HG02588 (cell line): ENCODE data around the gene TNP2.

Experiments
- ATAC-seq: cut with Tn5 transposase; IDR thresholded peaks from one replicate; pipeline ENCODE4 v1.9.1; 2021; ENCODE audit warnings: mild to moderate bottlenecking, moderate library complexity; ENCODE audit not compliant: unreplicated experiment

Gene TNP2

DNA sequence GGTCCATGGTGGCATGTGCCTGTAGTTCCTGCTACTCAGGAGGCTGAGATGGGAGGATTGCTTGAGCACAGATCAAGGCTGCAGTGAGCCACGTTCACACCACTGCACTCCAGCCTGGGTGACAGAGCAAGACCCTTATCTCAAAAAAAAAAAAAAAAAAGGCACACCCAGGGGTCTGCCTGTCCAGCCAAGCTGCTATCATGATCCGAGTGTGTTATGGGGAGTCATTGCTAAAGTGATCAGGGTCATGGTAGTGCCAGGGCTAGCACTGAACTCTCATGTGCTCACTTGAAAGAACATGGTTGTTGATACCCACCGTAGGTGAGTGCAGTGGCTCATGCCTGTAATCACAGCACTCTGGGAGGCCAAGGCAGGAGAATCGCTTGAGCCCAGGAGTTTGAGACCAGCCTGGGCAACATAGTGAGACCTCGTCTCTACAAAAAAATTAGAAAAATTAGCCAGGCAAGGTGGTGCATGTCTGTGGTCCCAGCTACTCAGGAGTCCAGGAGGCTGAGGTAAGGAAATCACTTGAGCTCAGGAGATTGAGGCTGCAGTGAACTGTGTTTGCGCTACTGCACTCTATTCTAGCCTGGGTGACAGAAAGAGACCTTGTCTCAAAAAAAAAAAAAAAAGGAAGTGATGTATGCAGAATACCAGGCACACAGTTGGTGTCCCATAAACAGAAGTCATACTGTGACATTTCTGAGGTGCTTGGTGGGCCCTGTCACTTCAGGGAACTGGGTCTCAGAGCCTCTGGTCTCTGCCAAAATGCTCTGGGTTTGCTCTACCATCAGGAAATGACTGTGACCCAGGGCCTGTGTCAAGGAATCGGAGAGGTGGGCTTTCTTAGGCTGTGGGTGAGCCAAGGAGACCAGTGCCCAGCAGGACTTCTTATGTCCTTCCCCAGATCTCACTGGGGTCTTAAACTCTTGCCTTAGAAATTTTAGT is 9.8 kb upstream of the TNP2 start:
- no peak for ATAC-seq

GRCh38 chr16:11277607-11278337 is 8.6 kb upstream of the TNP2 start:
- ATAC-seq: no peak

DNA sequence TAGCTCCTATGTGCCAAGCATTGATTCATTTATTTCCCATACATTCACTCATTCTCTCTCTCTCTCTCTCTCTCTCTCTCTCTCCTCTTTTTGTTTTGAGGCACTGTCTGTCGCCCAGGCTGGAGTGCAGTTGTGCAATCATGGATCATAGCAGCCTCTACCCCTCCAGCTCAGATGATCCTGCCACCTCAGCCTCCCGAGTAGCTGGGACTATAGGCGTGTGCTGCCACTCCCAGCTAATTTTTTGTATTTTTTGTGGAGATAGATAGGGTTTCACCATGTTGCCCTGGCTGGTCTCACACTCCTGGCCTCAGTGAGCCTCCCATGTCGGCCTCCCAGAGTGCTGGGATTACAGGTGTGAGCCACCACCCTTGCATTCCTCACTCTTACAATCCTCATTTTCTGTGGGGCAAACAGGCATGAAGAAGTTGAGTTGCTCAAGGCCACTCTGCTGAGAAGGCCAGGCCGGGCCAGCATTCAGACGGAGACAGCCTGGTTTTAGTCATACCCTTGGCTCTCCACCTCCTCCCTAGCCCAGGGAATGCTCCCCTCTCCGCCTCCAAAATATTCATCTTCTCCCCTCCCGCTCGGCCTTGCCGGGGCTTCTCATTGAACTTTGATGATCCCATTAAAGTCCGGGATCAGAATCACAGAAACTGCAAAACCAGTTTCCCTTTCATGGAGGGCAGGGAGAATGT is 7.9 kb upstream of the TNP2 start:
- ATAC-seq: no peak

DNA sequence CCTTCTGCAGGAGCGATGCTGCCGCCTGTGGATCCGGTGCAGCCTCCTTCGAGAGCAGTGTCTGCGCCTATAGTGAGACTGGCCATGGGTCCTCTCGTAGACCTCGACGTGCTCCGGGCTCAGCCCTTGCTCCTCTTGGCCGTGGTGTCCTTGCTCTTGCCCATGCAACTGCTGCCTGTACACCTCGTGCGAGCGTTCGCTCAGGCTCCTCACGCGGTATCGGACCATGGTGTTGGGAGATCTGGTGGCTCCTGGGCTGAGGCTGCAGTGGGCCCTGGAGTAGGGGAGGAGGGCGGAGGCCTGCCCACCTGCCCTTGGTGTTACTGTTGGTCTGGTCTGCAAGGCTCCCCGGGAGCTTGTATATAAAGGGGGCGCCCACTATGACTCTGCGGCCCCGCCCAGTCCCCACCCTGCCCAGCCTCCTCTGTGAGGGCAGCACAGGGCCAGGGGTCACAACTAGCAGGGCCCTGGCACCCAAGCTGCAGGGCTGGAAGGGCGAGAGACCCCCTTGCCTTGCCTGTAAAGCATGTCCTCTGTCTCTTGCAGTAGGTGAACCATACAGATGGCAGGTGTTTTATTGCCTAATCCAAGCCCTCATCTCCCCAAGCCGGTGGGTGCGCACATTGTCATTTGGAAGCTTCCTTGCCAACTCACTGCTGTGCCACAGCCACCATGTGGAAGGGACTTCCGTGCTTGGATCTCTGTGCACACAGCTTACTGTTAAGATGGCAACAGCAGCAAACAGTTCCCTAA is 7.2 kb upstream of the TNP2 start, which contains the start of gene PRM2:
Gene PRM2, minus strand, starts transcription at position 338 of the 753 bp plus-strand sequence. Its CDS starts 110 bp downstream, at position 228.
- no peak for ATAC-seq

DNA sequence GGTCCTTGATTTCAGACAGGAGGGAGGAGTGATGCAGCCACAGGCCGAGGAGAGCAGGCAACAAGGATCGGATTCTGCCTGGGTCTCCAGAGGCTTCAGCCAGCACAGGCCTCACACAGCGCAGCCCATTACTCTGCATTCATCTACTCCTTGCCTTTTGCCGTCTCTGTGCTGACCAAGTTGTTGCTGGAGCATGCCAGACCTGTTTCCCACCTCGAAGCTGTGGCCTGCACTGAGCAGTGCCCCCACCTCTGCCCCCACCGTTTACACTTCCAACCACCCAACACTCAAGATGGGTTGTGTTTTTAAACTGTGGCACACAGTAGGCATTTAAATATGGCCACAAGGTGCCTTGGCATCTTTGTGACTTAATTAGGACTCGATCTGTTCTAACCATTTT is 5.8 kb upstream of the TNP2 start:
- ATAC-seq: no peak

DNA sequence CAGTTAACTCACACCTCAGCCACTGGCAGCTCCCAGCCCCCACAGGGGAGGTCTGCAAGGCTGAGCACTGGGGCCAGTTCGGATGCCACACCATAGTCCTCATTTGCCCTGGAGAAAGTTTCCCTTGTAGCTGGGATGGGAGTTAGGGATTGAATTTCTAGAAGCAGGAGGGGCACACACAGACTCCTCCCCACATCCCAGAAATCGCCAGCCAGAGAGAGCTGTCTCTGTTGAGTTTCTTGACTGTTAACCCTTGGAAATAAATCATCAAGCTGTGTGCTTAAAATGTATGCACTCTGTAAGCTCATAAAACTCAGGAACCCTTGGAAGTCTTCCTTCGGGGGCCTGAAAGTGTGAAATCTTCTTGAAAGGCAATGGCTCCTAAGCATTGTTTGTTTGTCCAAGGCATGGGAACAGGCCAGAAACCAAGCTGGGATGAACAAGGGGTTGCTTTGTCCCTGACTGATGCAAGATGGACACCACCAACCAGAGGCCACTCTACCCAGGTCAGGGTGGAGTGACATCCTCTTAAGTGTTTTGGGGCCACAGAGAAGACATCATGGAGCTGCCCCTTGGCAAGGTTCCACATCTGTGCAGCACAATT is 4.7 kb upstream of the TNP2 start:
- ATAC-seq: no peak

GRCh38 chr16:11272921-11273720 is 4.0 kb upstream of the TNP2 start, which contains the start of gene PRM3:
TSS of gene PRM3 (minus strand) at chr16:11273629. CDS start at chr16:11273595, 34 bp downstream.
- no peak for ATAC-seq

DNA sequence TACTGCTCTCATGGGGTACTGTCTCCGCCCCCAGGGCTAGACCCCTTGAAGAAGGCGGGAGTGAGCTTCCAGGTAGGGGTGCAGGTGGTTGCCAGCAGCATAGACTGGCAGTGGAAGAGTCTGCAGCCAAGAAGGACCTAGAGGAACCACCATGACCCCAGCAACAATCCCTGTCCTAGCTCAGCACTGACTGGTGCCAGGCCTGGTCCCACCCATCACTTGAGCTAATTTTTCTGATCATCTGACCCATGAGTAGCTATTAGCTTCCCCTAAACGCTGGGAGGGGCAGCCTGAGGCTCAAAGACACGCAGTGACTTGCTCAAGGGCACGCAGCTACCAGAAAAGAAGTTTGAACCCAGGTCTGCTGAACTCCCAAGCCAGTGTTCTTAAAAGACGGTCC is 3.4 kb upstream of the TNP2 start:
- ATAC-seq: no peak

- no peak for ATAC-seq
These were observed 2.5 kb upstream of the TNP2 start for GRCh38 chr16:11271610-11272009.

DNA sequence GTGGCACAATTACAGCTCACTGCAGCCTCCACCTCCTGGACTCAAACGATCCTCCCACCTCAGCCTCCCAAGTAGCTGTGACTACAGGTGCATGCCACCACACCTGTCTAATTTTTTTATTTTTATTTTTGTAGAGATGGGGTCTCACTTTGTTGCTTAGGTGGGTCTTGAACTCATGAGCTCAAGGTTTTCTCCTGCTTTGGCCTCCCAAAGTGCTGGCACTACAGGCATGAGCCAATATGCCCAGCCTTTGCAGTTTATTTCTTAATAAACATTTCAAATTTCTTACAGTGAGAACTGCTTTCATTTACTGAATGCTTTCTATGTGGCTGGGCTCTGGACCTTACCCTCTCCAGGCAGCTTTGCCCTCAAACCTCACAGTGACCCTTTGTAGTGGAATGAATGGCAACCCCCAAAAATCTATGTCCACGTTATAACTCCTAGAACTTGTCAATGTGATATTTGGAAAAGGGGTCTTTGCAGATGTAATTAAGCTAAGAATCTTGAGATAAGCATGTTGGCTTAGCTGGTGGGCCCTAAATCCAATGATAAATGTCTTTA is 1.6 kb upstream of the TNP2 start:
- ATAC-seq: no peak

GRCh38 chr16:11265124-11265523 is 4.0 kb downstream of the TNP2 start:
- no peak for ATAC-seq

DNA sequence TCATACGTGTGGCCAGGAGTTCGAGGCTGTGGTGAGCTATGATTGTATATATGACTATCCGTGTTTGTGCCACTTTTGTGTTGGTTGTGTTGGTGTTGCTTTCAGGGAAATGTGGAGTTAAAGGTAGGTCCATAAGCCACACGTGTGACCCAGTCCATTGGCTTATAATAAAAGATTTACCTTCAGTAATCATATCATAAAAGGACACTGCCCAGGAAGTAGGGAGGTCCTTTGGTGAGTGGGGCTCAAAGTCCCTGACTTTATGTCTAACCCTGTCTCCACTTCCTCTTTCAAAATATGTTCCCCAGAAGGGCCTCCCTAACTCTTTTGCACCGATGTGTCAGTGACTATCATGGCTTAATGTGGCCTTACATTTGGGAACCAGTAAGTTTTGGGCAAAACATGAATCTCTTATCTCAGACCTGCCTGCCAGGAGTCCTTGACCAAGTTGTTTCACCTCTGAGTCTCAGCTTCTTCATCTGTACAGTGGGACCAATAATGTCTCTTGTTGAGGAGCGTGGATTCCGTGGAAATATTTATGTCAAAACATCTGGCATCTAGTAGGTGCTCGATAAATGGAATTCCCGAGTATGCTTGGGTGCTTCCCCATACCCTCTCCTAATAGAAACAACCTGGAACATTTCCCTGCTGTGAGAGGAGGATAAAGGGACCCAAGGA is 4.8 kb downstream of the TNP2 start:
- ATAC-seq: no peak

DNA sequence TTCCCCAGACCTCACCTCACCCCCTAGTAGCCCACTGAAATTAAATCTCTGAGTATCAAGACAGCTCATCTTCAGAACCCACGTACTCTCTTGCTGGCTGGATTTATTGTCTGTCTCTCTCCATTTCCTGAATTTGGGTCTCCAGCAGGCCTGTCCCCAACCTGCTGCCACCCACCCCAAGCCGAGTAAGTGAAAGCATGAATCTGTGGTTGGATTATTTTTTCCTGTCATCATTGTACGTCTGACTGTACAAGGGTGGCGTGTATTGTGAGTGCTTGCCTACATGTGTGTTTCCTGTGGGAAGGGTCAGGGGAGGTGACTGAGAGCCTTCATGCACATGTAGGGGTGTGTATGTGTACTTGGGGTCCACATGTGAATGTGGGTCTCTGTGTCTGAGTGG is 5.4 kb downstream of the TNP2 start:
- no peak for ATAC-seq

DNA sequence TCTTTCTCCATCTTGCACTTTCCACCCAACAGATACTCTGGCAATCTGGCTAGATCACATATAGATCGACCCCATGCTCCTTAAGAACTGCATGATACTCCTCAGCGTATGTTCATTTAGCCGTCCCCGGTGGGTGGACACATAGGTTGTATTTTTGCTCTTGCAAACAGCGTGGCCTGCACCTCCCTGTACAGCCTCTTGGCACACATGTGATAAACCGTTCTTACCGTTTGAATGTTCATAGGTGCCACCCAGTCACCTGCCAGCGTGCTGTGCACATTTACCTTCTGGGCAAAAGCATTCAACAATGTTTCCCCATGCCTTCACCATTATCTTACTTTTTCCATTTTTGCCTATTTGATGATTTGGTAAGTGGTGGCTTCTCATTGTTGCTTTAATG is 6.2 kb downstream of the TNP2 start:
- ATAC-seq: no peak

DNA sequence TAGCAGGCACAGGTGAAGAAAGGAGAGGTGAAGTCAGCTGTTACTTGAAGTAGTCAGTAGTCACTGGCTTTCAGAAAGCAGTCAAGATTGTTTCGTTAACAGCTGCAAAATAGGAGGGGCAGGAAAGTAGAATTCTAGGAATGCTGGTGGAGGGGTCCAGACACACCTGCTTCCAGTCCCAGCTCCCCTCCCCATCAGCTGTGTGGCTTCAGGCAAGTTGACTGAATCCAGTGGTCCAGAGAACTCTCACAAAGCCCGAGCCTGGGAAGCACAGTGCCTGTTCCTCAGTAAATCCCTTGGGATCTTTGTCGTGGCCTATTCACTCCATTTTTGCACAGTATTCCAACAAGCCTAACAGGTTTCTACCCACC is 8.5 kb downstream of the TNP2 start:
- ATAC-seq: no peak

GRCh38 chr16:11259655-11260595 is 9.2 kb downstream of the TNP2 start:
- no peak for ATAC-seq
